NCI-H748 treated with DMSO at 0.1 percent for 48 hours (cell line): ENCODE data around the gene SCN4B.

ENCODE experiments used
- DNase-seq: peaks from one replicate; lab custom pipeline; 2025; lab: John Stamatoyannopoulos, UW

SCN4B gene

GRCh38 chr11:118099838-118100556, 52.6 kb downstream of the SCN4B start:
- no peak for DNase-seq

DNA sequence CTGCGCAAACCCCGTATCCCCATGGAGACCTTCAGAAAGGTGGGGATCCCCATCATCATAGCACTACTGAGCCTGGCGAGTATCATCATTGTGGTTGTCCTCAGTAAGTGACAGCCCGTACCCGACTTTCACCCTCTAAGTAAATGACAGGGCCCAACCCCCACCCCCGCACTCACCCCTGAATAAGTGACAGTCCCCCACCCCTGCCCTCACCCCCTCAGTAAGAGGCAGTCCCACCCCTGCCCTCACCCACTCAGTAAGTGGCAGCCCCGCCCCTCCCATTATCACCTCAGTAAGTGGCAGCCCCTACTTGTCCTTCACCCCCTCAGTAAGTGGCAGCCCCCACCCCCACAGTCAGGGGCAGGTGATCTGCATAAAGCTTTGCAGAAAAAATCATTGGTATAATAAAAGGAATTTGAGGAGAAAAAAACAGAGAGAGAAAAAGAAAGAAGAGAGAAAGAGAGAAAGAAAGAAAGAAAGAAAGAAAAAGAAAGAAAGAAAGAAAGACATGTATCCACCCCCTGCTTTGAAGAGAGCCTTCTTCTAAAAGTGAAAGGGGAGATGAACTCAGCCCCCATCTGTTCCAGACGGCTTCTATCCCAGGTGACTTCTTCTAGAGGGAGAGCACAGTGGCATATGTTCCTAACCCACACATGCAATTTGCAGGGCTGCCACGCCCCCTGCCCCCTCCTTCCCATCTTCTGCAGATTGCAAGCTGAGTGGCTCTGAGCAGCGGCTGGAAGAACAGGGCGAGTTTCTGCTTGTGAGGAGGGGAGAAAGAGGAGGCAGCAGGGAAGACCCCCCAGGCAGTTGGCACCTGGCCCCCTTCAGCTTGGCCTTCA, 53.4 kb downstream of the SCN4B start:
- no peak for DNase-seq

DNA sequence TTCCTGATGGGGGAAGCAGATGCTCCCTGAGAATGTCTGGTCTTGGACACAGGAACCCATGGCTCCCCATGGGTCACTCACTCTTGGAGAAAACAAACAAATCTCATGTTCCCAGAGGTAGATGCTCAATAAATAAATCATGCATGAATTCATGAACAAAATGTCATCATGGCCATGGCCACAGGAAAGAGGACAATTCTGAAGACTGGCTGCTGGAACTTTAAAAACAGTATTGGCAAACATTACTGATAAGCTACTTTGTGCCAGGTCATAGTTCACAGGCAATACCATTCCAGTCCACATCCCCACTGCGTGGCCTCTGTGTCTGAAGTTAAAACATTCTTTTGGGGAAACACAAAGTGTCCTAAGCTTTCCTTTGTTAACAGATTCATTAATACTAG, 56.7 kb downstream of the SCN4B start:
- DNase-seq = no peak

GRCh38 chr11:118095493-118095892, 57.1 kb downstream of the SCN4B start:
- DNase-seq = no peak

GRCh38 chr11:118092907-118093571, 59.6 kb downstream of the SCN4B start:
- DNase-seq = no peak

- no peak for DNase-seq
These were observed 60.9 kb downstream of the SCN4B start for GRCh38 chr11:118091690-118092089.

DNA sequence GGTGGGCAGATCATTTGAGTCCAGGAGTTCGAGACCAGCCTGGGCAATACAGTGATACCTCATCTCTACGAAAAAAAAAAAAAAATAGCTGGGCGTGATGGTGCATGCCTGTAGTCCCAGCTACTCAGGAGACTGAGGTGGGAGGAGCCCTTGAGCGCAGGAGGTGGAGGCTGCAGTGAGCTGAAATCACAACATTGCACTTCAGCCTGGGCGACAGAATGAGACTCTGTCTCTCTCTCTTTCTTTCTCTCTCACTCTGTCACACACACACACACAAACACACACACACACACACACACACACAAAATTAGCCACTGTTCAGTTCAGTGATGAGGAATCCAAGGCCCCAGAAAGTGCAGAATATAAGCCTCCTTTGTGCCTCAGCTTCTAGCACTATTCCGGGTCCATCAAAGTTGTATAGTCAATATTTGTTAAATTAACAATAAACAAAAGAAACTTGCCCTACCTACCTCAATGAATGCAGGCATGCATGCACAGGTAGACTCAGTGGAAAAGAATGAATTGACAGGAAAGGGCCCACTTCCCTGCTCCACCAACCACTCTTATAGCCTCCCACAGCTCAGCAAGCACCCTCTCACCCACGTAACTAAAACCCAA, 62.0 kb downstream of the SCN4B start:
- no peak for DNase-seq

GRCh38 chr11:118088531-118088930, 64.1 kb downstream of the SCN4B start:
- DNase-seq = no peak

- no peak for DNase-seq
These were observed 64.7 kb downstream of the SCN4B start for GRCh38 chr11:118087931-118088330.

GRCh38 chr11:118086913-118087768, 65.5 kb downstream of the SCN4B start, which contains the start of gene SMIM35:
Gene SMIM35, minus strand, starts transcription at chr11:118086963. Its CDS starts 206 bp downstream, at chr11:118086757.
- DNase-seq = peak; percentile 23

GRCh38 chr11:118084656-118085055, 68.0 kb downstream of the SCN4B start:
- DNase-seq = no peak

- no peak for DNase-seq
These were observed 68.4 kb downstream of the SCN4B start for GRCh38 chr11:118084247-118084646.
